Measurements from ENCODE around the gene BAZ2B. TPM values are rescaled to one million over a fixed set of nuclear protein-coding genes. Genes with fewer than 3 reads are reported as not detected.
"Not testable (repeated sequence)": the region's sequence is repeated elsewhere in the genome, so short reads cannot be mapped to it uniquely, and the experiment has no call there.

Gene BAZ2B
- total and polyA plus RNA-seq, 5 donors: 16.1 to 43.2 (median 41.3) TPM

GRCh38 chr2:159410276-159410675 is 206.1 kb downstream of the BAZ2B start:
- H3K4me1 ChIP-seq (ENCODE audit: control insufficient read depth, insufficient read depth, low read length): no peaks in the 10 kb centered on the region
- DNase-seq (no peak), ATAC-seq (no peak)
- no peaks in the 10 kb centered on the region for H3K9me3 ChIP-seq (ENCODE audit: control insufficient read depth, low read length)
- no peak overlapping the region for H3K4me3 ChIP-seq (ENCODE audit: low read length)
- no peak overlapping the region for H3K27ac ChIP-seq (ENCODE audit: low read length)
- no peaks in the 10 kb centered on the region for H3K27me3 ChIP-seq (ENCODE audit: control insufficient read depth, insufficient read depth)
- intact Hi-C loops (cut with DNase I): no loop called here
- WGBS: 81% methylated on average over 5 of the region's 5 CpGs

GRCh38 chr2:159409116-159409800 is 207.1 kb downstream of the BAZ2B start:
- Histone ChIP-seq H3K9me3 (ENCODE audit: control insufficient read depth, low read length) (no peaks in the 10 kb centered on the region), H3K27ac (ENCODE audit: low read length) (no peak overlapping the region), H3K4me1 (ENCODE audit: control insufficient read depth, insufficient read depth, low read length) (no peaks in the 10 kb centered on the region), H3K27me3 (ENCODE audit: control insufficient read depth, insufficient read depth) (no peaks in the 10 kb centered on the region), H3K4me3 (ENCODE audit: low read length) (no peak overlapping the region)
- DNase-seq (no peak), ATAC-seq (no peak)
- 87% methylated on average over 3 of the region's 3 CpGs for WGBS
- intact Hi-C loops (cut with DNase I): no loop called here

GRCh38 chr2:159402790-159403189 is 213.6 kb downstream of the BAZ2B start:
- 97% methylated on average over 2 of the region's 2 CpGs for WGBS
- H3K27ac ChIP-seq (ENCODE audit: low read length): no peak overlapping the region
- no peak for DNase-seq
- no peaks in the 10 kb centered on the region for H3K9me3 ChIP-seq (ENCODE audit: control insufficient read depth, low read length)
- intact Hi-C loops (cut with DNase I): no loop called here
- no peak overlapping the region for H3K4me3 ChIP-seq (ENCODE audit: low read length)
- ATAC-seq: no peak
- no peaks in the 10 kb centered on the region for H3K4me1 ChIP-seq (ENCODE audit: control insufficient read depth, insufficient read depth, low read length)
- no peaks in the 10 kb centered on the region for H3K27me3 ChIP-seq (ENCODE audit: control insufficient read depth, insufficient read depth)

- DNase-seq; H3K27ac ChIP-seq (ENCODE audit: low read length); H3K4me1 ChIP-seq (ENCODE audit: control insufficient read depth, insufficient read depth, low read length); ATAC-seq; H3K4me3 ChIP-seq (ENCODE audit: low read length); H3K27me3 ChIP-seq (ENCODE audit: control insufficient read depth, insufficient read depth); intact Hi-C loops (cut with DNase I); H3K9me3 ChIP-seq (ENCODE audit: control insufficient read depth, low read length): not testable (repeated sequence)
- WGBS: 97% methylated on average over 5 of the region's 5 CpGs
Observed at GRCh38 chr2:159402160-159402559, 214.2 kb downstream of the BAZ2B start.

- no peaks in the 10 kb centered on the region for H3K9me3 ChIP-seq (ENCODE audit: control insufficient read depth, low read length)
- H3K4me1 ChIP-seq (ENCODE audit: control insufficient read depth, insufficient read depth, low read length): no peaks in the 10 kb centered on the region
- intact Hi-C loops (cut with DNase I): no loop called here
- no peak overlapping the region for H3K27ac ChIP-seq (ENCODE audit: low read length)
- DNase-seq: no peak
- WGBS: 71% methylated on average over 5 of the region's 5 CpGs
- ATAC-seq: no peak
- H3K4me3 ChIP-seq (ENCODE audit: low read length): no peak overlapping the region
- no peaks in the 10 kb centered on the region for H3K27me3 ChIP-seq (ENCODE audit: control insufficient read depth, insufficient read depth)
Observed at GRCh38 chr2:159399716-159400415, 216.5 kb downstream of the BAZ2B start.

GRCh38 chr2:159396799-159397198 is 219.5 kb downstream of the BAZ2B start:
- H3K4me1 ChIP-seq (ENCODE audit: control insufficient read depth, insufficient read depth, low read length): no peaks in the 10 kb centered on the region
- no peaks in the 10 kb centered on the region for H3K9me3 ChIP-seq (ENCODE audit: control insufficient read depth, low read length)
- DNase-seq (no peak), ATAC-seq (no peak)
- H3K4me3 ChIP-seq (ENCODE audit: low read length): no peak overlapping the region
- intact Hi-C loops (cut with DNase I): no loop called here
- H3K27ac ChIP-seq (ENCODE audit: low read length): no peak overlapping the region
- 68% methylated on average over 1 of the region's 1 CpG for WGBS
- H3K27me3 ChIP-seq (ENCODE audit: control insufficient read depth, insufficient read depth): no peaks in the 10 kb centered on the region

GRCh38 chr2:159382447-159383028 is 233.8 kb downstream of the BAZ2B start:
- Histone ChIP-seq H3K27me3 (ENCODE audit: control insufficient read depth, insufficient read depth) (no peaks in the 10 kb centered on the region), H3K9me3 (ENCODE audit: control insufficient read depth, low read length) (no peaks in the 10 kb centered on the region), H3K4me3 (ENCODE audit: low read length) (no peak overlapping the region), H3K27ac (ENCODE audit: low read length) (no peak overlapping the region), H3K4me1 (ENCODE audit: control insufficient read depth, insufficient read depth, low read length) (no peaks in the 10 kb centered on the region)
- 95% methylated on average over 6 of the region's 6 CpGs for WGBS
- DNase-seq (no peak), ATAC-seq (no peak)
- intact Hi-C loops (cut with DNase I): no loop called here

GRCh38 chr2:159381574-159381973 is 234.8 kb downstream of the BAZ2B start:
- H3K27ac ChIP-seq (ENCODE audit: low read length): no peak overlapping the region
- no peak overlapping the region for H3K4me3 ChIP-seq (ENCODE audit: low read length)
- no peaks in the 10 kb centered on the region for H3K27me3 ChIP-seq (ENCODE audit: control insufficient read depth, insufficient read depth)
- ATAC-seq (no peak), DNase-seq (no peak)
- intact Hi-C loops (cut with DNase I): no loop called here
- no peaks in the 10 kb centered on the region for H3K9me3 ChIP-seq (ENCODE audit: control insufficient read depth, low read length)
- H3K4me1 ChIP-seq (ENCODE audit: control insufficient read depth, insufficient read depth, low read length): no peaks in the 10 kb centered on the region

GRCh38 chr2:159380685-159381239 is 235.6 kb downstream of the BAZ2B start:
- Histone ChIP-seq H3K27ac (ENCODE audit: low read length) (no peak overlapping the region), H3K4me1 (ENCODE audit: control insufficient read depth, insufficient read depth, low read length) (no peaks in the 10 kb centered on the region), H3K9me3 (ENCODE audit: control insufficient read depth, low read length) (no peaks in the 10 kb centered on the region), H3K4me3 (ENCODE audit: low read length) (no peak overlapping the region), H3K27me3 (ENCODE audit: control insufficient read depth, insufficient read depth) (no peaks in the 10 kb centered on the region)
- ATAC-seq (no peak), DNase-seq (no peak)
- WGBS: 97% methylated on average over 1 of the region's 1 CpG
- intact Hi-C loops (cut with DNase I): no loop called here

GRCh38 chr2:159379181-159379580 is 237.2 kb downstream of the BAZ2B start:
- no peak for DNase-seq
- no peaks in the 10 kb centered on the region for H3K4me1 ChIP-seq (ENCODE audit: control insufficient read depth, insufficient read depth, low read length)
- H3K27me3 ChIP-seq (ENCODE audit: control insufficient read depth, insufficient read depth): no peaks in the 10 kb centered on the region
- no peak overlapping the region for H3K27ac ChIP-seq (ENCODE audit: low read length)
- H3K9me3 ChIP-seq (ENCODE audit: control insufficient read depth, low read length): no peaks in the 10 kb centered on the region
- no peak overlapping the region for H3K4me3 ChIP-seq (ENCODE audit: low read length)
- no peak for ATAC-seq
- intact Hi-C loops (cut with DNase I): no loop called here
- 0% methylated on average over 1 of the region's 1 CpG for WGBS

GRCh38 chr2:159375241-159375640 is 241.1 kb downstream of the BAZ2B start:
- no peaks in the 10 kb centered on the region for H3K9me3 ChIP-seq (ENCODE audit: control insufficient read depth, low read length)
- no peak overlapping the region for H3K27ac ChIP-seq (ENCODE audit: low read length)
- no peaks in the 10 kb centered on the region for H3K27me3 ChIP-seq (ENCODE audit: control insufficient read depth, insufficient read depth)
- ATAC-seq: no peak
- H3K4me1 ChIP-seq (ENCODE audit: control insufficient read depth, insufficient read depth, low read length): no peaks in the 10 kb centered on the region
- H3K4me3 ChIP-seq (ENCODE audit: low read length): no peak overlapping the region
- intact Hi-C loops (cut with DNase I): no loop called here
- no peak for DNase-seq
